HG03342 (cell line): Measurements from ENCODE around the gene DNAH3.
A peak's percentile ranks its signal among the peaks of the same experiment; 100 is the strongest.

ENCODE experiments used
- ATAC-seq: cut with Tn5 transposase; IDR thresholded peaks from one replicate; pipeline ENCODE4 v1.9.1; 2021; ENCODE audit warnings: mild to moderate bottlenecking, moderate library complexity; ENCODE audit not compliant: unreplicated experiment

Gene DNAH3

GRCh38 chr16:20916289-20916688 is 234.4 kb downstream of the DNAH3 start:
- no peak for ATAC-seq

GRCh38 chr16:20911361-20911760 is 239.3 kb downstream of the DNAH3 start:
- no peak for ATAC-seq

- no peak for ATAC-seq
These were observed 239.8 kb downstream of the DNAH3 start for GRCh38 chr16:20910781-20911321.

- ATAC-seq, result no peak
These were observed 244.0 kb downstream of the DNAH3 start for GRCh38 chr16:20906341-20907255.

- no peak for ATAC-seq
These were observed 245.1 kb downstream of the DNAH3 start for GRCh38 chr16:20905576-20905975.

GRCh38 chr16:20904507-20905081 is 246.1 kb downstream of the DNAH3 start:
- no peak for ATAC-seq

GRCh38 chr16:20903899-20904506 is 246.6 kb downstream of the DNAH3 start:
- ATAC-seq, result no peak

- ATAC-seq, result no peak
These were observed 247.3 kb downstream of the DNAH3 start for GRCh38 chr16:20903116-20903898.

- no peak for ATAC-seq
These were observed 248.2 kb downstream of the DNAH3 start for GRCh38 chr16:20902426-20902825.

- ATAC-seq, result peak; percentile 40
These were observed 249.1 kb downstream of the DNAH3 start for GRCh38 chr16:20901436-20902112.

GRCh38 chr16:20901068-20901435 is 249.6 kb downstream of the DNAH3 start:
- peak; percentile 2 for ATAC-seq

- ATAC-seq, result peak; percentile 62
These were observed 250.2 kb downstream of the DNAH3 start, which contains the start of the genes DCUN1D3 and LYRM1 for GRCh38 chr16:20900299-20901067. DCUN1D3 (minus strand) TSS chr16:20900358; CDS start chr16:20862538, 37,820 bp downstream. LYRM1 (plus strand) TSS chr16:20900771; CDS start chr16:20915556, 14,785 bp downstream.

- no peak for ATAC-seq
These were observed 251.0 kb downstream of the DNAH3 start for GRCh38 chr16:20899477-20900298.

- no peak for ATAC-seq
These were observed 251.6 kb downstream of the DNAH3 start for GRCh38 chr16:20899071-20899470.

- no peak for ATAC-seq
These were observed 252.7 kb downstream of the DNAH3 start for GRCh38 chr16:20897922-20898321.

GRCh38 chr16:20897253-20897897 is 253.3 kb downstream of the DNAH3 start:
- ATAC-seq, result no peak

GRCh38 chr16:20894388-20894787 is 256.3 kb downstream of the DNAH3 start:
- ATAC-seq, result no peak
